Esophagus muscularis mucosa (tissue), 3 donors: ENCODE results near the gene DDX39B.

Source experiments
- CTCF ChIP-seq, 3 experiments: fragments of 200-600 bp in 2 of 3; fragments of 450-650 bp in 1 of 3; sonication (generic) in 2 of 3; IDR thresholded peaks; one replicate each; pipeline ENCODE4 v1.5.1; 2017 to 2019; ENCODE audit warnings: antibody characterized with exemption in 3 of 3, mild to moderate bottlenecking in 2 of 3, moderate library complexity in 1 of 3
- EP300 ChIP-seq: sonication (generic); formaldehyde crosslinking; IDR thresholded peaks from one replicate; pipeline ENCODE4 v1.6.1; 2017; ENCODE audit warnings: antibody characterized with exemption

GRCh38 chr6:31530659-31531058, 11.1 kb downstream of the DDX39B start:
- no peak for TF ChIP-seq EP300
- no peak for TF ChIP-seq CTCF (IDR thresholded peaks at IDR 0.05)
